ENCODE results near the gene MPRIP.

DNA sequence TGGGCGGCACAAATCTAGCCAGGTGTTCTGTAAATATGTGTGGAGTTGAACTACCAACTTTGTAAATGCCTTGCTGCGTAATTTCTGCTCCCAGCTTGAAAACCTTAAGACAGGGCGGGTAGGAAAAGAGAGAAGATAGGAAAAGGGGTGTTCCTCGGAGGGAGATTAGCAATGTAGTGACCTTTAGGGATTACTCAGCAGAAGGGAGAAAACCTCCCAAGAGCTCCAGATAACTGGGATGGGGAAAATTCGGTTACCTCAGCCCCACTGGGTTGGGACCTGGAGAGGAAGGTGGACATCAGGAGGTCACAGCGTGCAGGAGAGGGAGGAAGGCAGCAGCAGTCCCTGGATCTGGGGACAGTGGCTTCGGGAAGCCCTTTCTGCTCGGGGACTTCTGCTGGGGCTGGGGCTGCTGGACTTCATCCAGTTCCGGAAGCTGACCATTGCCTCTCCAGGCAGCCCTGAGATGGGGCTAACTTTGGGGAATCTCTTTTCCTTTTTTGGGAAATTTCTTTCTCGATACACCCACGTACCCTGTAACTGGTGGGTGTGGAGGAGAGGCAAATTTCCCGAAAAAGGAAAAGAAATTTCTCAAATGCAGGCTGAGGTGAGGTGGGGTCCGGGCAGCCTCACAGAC, 39.2 kb downstream of the MPRIP start:
- TF ChIP-seq BACH2 (CRISPR knock-in tag; IDR thresholded peaks at IDR 0.05; ENCODE audit: borderline replicate concordance) = no peak
- no peak for TF ChIP-seq ARNTL (CRISPR knock-in tag; IDR thresholded peaks at IDR 0.05; ENCODE audit: borderline replicate concordance, low read depth)
- no peak for TF ChIP-seq ZC3H10 (CRISPR knock-in tag; IDR thresholded peaks at IDR 0.05)
- TF ChIP-seq CSDC2 (CRISPR knock-in tag; IDR thresholded peaks at IDR 0.05) = no peak
- TF ChIP-seq, protein P1, sequence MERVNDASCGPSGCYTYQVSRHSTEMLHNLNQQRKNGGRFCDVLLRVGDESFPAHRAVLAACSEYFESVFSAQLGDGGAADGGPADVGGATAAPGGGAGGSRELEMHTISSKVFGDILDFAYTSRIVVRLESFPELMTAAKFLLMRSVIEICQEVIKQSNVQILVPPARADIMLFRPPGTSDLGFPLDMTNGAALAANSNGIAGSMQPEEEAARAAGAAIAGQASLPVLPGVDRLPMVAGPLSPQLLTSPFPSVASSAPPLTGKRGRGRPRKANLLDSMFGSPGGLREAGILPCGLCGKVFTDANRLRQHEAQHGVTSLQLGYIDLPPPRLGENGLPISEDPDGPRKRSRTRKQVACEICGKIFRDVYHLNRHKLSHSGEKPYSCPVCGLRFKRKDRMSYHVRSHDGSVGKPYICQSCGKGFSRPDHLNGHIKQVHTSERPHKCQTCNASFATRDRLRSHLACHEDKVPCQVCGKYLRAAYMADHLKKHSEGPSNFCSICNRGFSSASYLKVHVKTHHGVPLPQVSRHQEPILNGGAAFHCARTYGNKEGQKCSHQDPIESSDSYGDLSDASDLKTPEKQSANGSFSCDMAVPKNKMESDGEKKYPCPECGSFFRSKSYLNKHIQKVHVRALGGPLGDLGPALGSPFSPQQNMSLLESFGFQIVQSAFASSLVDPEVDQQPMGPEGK (CRISPR knock-in tag; IDR thresholded peaks at IDR 0.05; ENCODE audit: borderline replicate concordance) = no peak
- TF ChIP-seq ZFP30 (CRISPR knock-in tag; IDR thresholded peaks at IDR 0.05) = no peak
- TF ChIP-seq, protein P2, sequence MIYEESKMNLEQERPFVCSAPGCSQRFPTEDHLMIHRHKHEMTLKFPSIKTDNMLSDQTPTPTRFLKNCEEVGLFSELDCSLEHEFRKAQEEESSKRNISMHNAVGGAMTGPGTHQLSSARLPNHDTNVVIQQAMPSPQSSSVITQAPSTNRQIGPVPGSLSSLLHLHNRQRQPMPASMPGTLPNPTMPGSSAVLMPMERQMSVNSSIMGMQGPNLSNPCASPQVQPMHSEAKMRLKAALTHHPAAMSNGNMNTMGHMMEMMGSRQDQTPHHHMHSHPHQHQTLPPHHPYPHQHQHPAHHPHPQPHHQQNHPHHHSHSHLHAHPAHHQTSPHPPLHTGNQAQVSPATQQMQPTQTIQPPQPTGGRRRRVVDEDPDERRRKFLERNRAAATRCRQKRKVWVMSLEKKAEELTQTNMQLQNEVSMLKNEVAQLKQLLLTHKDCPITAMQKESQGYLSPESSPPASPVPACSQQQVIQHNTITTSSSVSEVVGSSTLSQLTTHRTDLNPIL (CRISPR knock-in tag; IDR thresholded peaks at IDR 0.05; ENCODE audit: low read depth) = no peak
- TF ChIP-seq SNAI2 (CRISPR knock-in tag; IDR thresholded peaks at IDR 0.05) = no peak

All from SK-N-SH treated with all-trans-retinoic acid at 6 μM for 48 hours (cell line).